Measurements from ENCODE around the gene CHCHD6.
"Not testable (repeated sequence)": the region's sequence is repeated elsewhere in the genome, so short reads cannot be mapped to it uniquely, and the experiment has no call there.

Gene CHCHD6

GRCh38 chr3:126770096-126770495 is 66.1 kb downstream of the CHCHD6 start:
- DNase-seq, result no peak

DNA sequence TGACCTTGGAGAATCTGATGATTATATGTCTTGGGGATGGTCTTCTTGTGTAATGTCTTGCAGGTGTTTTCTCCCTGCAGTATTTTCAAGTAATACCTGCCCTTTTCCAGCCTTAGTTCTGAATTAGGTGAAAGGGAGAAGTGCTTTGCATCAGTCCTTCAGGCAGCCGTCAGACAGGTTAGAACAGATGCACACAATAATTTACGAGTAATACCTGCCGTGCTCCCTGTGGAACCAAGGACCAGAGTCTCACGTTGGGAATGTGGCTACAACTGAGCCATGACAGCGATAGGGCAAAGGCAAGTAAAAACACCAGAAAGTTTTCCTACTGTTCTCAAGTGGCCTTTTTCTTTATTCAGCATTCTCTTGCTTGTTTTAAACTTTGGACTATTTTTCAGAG is 69.1 kb downstream of the CHCHD6 start:
- no peak for DNase-seq

- peak; percentile 20 for DNase-seq
Observed at GRCh38 chr3:126773783-126774182, 69.7 kb downstream of the CHCHD6 start.

DNA sequence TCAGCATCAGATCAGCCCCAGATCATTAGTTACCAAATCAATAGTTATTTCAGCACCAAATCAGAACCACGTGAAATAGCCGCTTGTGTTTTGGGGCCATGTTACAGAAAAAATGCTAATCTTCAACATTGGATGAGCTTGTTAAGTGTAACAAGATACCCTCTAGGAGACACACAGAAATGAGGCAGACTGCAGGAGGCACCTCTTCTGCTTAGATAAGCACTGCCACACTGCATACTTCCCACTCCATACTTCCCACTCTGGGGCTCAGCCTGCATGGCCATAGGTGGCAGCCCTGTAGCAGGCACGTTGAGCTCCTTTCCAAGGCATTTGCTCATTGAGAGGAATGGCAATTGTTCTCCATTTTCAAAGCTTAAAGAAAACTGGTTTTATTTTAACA is 73.3 kb downstream of the CHCHD6 start:
- DNase-seq, result peak; percentile 9

DNA sequence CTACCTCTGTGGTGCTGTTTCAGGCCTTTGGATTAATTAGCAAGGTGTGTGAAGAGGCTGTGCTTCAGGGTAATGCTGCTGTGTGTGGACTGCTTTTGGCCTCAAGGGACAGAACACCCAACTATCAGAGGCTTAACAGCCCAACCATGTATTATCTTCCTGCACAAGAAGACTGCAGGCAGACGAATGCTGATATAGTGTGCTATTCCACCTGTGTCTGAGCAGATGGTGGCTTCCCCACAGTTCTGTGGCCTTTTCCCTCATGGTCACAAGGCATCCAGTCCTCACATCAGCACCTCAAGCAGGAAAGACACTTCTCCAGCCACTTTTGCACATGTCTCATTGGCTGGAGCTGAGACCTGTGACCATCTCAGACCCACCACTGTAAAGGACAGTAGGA is 76.6 kb downstream of the CHCHD6 start:
- no peak for DNase-seq

DNA sequence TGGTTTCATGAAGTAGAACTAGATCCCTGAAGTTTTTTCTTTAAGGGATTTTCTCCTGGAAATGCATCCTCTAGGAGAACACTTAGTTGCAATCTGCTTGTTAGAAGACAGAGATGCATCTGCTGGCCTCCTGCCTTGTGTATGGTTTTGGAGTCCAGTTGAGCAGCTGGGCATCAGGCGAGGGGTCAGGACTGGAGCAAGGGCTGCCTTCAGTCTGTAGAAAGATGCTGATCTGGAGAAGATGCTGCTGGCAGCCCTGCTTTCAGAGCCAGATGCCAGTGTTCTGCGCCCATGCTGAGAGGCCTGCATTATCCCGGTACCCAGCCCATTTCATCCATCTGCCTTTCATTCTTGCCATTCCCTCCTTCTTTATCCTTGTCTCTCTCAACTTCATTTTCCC is 77.4 kb downstream of the CHCHD6 start:
- no peak for DNase-seq

GRCh38 chr3:126781889-126782491 is 78.0 kb downstream of the CHCHD6 start:
- DNase-seq, result peak; percentile 94

GRCh38 chr3:126782536-126782935 is 78.5 kb downstream of the CHCHD6 start:
- DNase-seq, result peak; percentile 98

GRCh38 chr3:126784254-126784653 is 80.2 kb downstream of the CHCHD6 start:
- no peak for DNase-seq

- not testable (repeated sequence) for DNase-seq
Observed at GRCh38 chr3:126791320-126791719, 87.3 kb downstream of the CHCHD6 start.

DNA sequence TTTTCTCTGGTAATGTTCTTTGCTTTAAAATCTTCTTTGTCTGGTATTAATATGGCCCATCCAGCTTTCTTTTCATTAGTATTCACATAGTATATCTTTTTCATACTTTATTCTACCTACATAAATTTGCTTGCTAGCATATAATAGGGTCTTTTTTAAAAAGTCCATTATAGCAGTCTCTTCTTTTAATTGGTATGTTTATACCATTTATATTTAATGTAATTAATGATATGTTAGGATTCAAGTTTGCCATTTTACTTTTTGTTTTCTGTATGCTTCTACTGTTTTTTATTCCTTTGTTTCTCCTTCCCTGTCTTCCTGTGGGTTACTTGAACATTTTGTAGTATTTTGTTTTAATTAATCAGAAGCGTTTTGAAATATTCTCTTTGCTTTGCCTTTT is 89.0 kb downstream of the CHCHD6 start:
- no peak for DNase-seq

DNA sequence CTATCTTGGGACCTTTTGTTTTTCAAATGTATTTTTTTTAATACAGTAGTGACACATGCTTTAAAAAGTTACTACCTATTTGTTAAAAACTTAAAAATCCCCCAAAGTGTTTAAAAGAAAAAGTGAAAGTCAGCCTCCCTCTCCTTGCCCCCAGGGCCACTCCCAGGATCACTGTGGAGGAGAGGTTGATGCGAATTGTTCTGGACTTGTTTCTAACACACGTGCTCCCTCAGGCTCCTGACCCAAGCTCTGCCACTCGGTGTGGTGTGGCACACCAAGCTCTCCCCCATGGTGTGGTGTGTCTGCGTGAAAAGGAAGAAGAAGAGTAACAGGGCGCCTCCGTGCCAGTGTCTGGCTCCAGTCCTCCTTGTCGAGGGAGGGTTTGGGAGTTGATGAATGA is 93.5 kb downstream of the CHCHD6 start:
- DNase-seq, result no peak

DNA sequence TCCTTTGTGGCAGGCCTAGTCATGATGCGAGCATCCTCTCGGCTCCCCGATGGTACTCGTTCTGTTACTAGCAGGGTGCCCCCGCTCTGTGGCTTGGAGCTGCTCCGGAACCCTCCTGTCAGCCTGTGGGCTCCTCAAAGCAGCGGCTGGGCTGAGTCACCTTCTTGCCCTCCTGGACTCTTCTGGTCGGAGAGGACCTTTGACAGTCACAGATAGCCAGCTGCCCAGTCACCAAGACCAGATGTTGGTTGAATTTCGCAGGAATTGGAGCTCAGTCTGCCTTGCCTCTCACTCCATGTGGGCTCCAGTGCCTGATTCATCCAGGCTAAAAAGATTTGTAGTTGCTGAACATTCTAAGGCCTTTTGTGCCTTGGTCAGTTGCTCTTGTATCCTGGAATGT is 94.5 kb downstream of the CHCHD6 start:
- DNase-seq, result no peak

DNA sequence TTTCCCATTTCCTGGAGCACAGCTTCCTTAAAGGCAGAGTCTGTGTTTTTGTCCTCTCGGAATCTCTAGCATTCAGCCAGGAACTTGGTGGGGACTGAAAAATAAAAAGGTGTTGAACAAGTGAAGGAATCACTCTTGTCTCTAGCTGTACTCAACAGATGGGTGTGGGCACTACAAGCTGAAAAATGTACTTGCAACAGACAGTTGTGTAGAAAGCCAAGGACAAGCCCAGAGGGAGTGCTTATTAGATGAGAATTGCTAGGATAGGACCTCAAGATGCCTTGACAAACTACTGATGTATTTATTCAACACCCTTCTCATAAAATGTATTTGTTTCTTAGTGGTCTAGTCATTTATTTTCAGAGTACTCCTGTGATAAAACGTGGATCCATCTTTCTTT is 95.1 kb downstream of the CHCHD6 start:
- DNase-seq, result no peak

- not testable (repeated sequence) for DNase-seq
Observed at GRCh38 chr3:126801312-126801711, 97.3 kb downstream of the CHCHD6 start.

DNA sequence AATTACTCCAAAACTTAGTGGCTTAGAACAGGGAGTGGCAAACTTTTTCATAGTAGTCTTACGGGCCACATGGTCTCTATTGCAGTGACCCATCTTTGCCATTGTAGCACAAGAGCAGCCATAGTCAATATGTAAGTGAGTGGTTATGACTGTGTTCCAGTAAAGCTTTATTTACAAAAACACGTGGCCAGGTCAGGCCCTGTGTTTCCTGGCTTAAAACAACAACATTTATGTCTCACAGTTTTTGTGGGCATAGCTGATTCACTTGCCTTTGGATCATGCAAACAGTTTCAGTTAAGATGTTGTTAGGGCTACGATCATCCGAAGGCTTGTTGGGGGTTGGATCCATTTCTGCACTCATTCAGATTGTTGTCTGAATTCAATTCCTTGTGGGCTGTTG is 103.8 kb downstream of the CHCHD6 start:
- DNase-seq, result no peak

DNA sequence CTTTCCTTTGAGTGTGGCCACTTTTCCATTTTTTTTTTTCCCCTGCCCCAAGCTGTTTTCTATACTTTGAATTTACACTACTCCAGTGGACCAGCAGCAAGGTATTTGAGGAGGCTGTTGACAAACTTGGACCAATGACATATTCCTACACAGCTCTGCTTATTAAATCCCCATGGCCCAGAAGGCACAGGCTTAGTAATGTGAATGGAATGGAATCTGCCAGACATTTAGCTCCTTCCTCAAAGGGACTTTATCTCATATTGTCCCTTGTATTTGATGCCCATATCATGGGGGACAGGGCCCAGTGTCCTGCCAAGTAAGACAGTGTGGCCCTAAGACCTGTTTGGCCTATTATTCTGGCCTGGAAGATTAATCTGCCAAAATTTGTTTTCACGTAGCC is 107.5 kb downstream of the CHCHD6 start:
- peak; percentile 76 for DNase-seq

GRCh38 chr3:126816298-126816697 is 112.3 kb downstream of the CHCHD6 start:
- no peak for DNase-seq

- DNase-seq, result no peak
Observed at GRCh38 chr3:126816986-126817777, 113.1 kb downstream of the CHCHD6 start.

DNA sequence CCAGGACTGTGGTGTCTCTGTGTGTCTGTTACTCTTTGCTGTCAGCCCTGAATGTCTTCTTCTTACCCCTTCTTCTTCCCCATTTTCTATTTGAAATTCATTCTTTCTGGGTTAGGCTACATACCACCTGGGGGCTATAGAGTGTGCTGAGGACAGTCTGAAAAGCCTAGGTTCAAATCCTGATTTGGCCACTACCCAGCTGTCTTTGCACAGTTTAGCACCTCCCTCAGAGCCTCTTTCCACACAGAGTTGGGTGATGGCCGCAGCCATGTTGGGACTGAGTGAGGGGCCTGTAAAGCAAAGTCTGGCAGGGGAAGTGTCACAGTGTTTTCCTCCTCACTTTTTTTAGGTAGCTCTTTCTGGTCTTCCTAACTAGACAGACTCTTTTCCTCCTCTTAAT is 113.7 kb downstream of the CHCHD6 start:
- no peak for DNase-seq

DNA sequence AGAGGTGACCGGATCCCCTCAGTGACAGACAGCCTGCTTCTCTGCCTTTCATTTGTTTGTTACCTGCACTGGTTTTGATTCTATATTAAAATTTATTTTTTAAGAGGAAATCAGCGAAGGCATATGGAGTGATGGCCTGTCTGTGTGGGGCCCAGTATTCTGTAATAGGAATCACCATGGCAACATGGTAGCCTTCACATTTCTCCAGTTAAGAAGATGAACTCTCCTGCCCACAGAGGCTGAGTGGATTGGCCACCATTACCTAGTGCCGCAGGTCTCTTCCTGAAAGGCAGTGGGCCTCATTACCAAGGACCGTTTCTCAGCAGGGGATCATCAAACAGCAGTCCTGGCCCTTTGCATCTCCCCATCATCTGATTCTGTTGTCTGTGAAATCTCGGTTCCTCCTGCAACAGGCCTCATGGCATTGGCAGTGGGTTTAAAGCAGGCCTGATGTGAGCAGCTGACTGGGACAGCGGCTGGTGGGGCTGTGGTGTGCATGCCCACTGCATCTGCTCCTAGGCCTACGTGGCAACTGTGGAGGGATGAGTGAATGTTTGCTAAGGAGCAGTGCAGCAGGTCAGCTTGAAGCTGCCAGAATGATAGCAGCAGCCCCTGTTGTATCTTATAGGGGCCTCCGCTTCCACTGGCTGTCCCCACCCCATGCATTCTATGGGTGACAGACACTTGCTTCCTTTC is 114.5 kb downstream of the CHCHD6 start:
- DNase-seq, result no peak

GRCh38 chr3:126826693-126827092 is 122.7 kb downstream of the CHCHD6 start:
- no peak for DNase-seq

DNA sequence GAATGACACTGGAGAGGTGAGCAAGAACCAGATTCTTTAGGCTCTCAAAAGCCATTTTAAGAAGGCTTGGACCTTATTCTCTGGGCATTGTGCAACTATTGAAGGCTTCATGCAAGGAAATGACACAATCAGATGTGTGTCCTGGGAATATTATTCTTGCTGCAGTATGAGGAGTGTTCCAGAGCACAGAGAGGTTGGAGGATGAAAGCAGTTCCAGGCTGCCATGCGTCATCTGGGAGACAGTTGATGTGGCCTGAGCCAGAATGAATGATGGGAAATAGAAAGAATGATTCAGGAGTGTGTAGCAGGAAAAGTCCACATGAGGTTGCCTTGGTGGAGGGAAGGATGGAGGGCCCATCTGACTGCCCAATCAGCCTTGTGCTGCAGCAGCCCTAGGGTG is 123.1 kb downstream of the CHCHD6 start:
- peak; percentile 5 for DNase-seq

DNA sequence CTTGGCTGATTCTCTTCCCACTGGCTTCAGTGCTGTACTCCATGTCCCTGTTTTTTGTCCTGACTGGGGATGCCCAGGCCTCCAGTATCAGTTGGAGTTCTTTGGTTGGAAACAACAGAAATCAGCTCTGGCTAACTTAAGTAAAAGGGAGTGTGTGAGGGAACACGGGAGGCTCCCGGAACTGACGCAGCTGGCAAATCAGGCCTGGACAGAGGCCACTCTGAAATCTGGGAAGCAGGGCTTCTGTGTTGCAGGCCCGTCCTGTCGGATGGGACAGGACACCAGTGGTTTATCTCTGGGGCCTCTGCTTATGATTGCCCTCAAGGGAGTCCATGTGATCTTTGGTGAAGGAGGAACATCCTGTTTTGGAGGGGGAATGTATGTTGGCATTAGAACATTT is 124.3 kb downstream of the CHCHD6 start:
- no peak for DNase-seq

Measured in fibroblast of skin of back (primary cell).